ENCODE measurements around the gene SLC37A4.
"Not testable (repeated sequence)": the region's sequence is repeated elsewhere in the genome, so short reads cannot be mapped to it uniquely, and the experiment has no call there.

SLC37A4 gene

GRCh38 chr11:119030329-119031047 lies at the start of gene SLC37A4:
Gene SLC37A4 (minus strand): TSS chr11:119030877.
- peak; percentile 96 for DNase-seq

- DNase-seq, result no peak
Measured at GRCh38 chr11:119078675-119079420, 48.2 kb upstream of the SLC37A4 start.

GRCh38 chr11:119077839-119078238 lies 47.2 kb upstream of the SLC37A4 start:
- DNase-seq, result no peak

- DNase-seq, result peak; percentile 97
Measured at GRCh38 chr11:119067371-119068222, 36.9 kb upstream of the SLC37A4 start, which contains the start of gene VPS11. Gene VPS11 (plus strand): TSS chr11:119067818. CDS start chr11:119067824, 6 bp downstream.

GRCh38 chr11:119065369-119065768 lies 34.7 kb upstream of the SLC37A4 start:
- peak; percentile 28 for DNase-seq

- peak; percentile 71 for DNase-seq
Measured at GRCh38 chr11:119062779-119063178, 32.1 kb upstream of the SLC37A4 start.

- DNase-seq, result no peak
Measured at GRCh38 chr11:119061256-119061655, 30.6 kb upstream of the SLC37A4 start.

GRCh38 chr11:119059128-119059527 lies 28.5 kb upstream of the SLC37A4 start:
- not testable (repeated sequence) for DNase-seq

GRCh38 chr11:119057000-119057769 lies 26.5 kb upstream of the SLC37A4 start, which contains the start of gene HYOU1:
Gene HYOU1 (minus strand): TSS chr11:119057205. CDS start chr11:119056160, 1,045 bp downstream.
- peak; percentile 96 for DNase-seq

DNA sequence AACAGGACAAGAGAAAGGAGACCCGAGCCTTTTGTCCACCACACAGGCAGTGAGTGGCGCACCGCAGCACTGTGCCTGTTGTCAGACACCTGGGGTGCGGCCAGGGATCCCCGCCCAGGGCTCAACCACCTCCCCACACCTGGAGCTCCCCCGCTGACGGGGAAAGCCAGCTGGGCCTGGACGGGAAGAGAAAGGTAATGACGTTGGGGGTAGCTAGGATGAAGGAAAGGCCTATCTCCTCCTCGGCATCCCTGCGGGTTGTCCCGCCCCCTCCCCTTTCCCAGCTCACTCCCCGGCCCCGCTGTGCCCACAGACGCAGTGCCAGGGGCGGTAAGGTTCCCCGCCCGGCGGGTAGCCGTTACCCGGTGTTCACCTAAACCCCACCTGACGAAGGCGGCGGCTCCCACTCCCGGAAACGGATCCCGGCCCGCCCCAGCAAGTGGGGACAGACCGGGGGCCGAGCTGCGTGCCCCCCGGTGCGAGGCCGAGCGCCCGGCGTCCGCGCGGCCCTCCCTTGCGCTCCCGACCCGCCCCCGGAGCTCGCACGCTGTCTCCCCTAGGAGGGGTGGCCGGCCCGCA lies 25.8 kb upstream of the SLC37A4 start:
- no peak for DNase-seq

DNA sequence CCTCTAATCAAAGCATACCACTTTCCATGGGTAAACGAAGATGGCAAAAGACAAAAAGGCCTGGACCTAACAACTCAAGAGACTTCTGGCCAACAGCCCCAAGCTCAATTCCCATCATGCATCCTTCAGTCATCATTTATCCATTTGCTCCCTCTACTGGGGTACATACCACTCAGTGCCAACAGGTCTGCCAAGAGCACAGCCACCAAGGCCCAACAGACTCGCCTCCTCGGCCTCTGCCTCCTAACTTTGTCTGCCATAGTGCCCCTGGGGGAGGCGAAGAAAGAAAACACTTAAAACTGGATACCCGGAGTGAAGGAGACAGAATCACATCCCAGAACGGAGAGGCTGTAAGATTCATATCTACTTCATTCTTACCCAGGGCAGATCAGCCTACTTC lies 25.2 kb upstream of the SLC37A4 start:
- peak; percentile 44 for DNase-seq

DNA sequence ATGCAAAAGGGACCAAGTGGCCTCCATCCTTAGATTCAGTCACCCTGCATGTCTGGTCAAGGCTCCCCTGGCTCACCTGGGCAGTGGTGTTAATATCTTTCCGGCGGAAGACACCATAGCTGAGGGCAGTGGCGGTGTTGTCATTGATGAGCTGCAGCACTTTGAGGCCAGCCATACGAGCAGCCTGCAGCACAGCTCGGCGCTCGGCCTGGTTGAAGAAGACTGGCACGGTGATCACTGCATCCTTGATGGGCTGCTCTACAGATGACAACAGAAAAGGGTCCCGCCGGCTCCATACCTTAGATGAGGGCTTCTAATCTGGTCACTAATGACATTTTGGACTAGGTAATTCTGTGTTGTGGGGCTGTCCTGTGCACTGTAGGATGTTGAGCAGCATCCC lies 23.7 kb upstream of the SLC37A4 start:
- no peak for DNase-seq

DNA sequence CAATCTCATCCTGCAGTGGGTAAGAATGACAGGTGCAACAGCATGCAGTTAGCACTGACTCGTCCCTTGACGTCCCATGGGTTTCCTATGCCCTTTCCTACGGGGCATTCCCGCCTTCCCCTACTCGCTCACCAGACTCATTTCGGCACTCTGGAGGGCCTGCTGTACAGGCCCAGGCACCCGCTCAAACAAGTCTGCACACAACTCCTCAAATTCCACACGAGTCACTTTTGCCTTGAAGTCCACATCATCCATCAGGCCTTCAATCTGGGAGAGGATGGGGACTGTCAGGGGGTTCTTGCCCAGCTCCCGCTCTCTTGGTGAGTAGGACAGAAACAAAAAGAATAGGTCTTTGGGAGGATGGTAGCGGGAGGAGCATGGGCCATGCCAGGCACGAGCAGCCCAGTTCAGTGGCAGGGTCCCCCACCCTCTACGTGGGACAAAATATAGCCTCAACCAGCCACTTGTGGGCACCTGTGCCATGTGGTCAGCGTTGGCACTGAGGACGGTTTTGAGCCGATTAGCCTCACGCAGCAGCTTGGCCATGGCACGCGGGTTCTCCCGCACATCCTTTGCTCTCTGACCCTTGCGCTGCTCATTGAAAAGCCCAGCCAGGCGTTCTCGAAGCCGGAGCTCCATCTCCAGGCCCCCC lies 21.6 kb upstream of the SLC37A4 start:
- DNase-seq, result no peak

DNA sequence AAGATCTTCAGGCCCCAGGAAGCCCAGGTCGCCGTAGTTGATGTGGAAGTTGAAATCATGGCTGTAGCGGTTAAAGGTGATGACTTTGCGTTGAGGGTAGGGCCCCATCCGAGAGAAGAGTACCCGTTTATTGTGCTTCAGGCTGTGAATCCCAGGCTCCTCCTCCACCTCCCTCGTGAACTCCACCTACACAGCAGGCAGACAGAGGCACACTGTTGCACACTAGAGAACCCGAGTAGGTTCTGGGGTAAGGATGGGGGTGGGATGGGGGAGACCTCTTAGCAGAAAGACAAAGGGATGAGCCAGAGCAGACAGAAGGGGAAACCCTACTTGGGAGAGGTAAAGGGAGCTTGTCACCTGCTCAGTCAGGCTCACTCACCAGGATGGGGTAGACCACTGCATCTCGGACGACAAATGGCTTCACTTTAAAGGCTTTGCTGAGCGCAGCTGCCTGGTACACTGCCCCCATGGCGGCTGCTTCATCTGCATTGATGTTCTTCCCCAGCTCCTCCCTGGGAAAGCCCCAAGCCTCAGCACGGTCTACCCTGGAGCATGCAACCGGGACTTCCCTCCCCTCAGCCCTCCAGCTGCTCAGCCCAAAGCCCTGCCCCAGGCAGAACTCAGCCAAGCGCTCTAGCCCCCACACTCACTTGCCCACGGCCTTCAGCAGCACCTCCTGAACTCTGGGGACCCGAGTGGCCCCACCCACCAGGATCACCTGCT lies 20.9 kb upstream of the SLC37A4 start:
- no peak for DNase-seq

GRCh38 chr11:119049081-119049480 lies 18.4 kb upstream of the SLC37A4 start:
- no peak for DNase-seq

DNA sequence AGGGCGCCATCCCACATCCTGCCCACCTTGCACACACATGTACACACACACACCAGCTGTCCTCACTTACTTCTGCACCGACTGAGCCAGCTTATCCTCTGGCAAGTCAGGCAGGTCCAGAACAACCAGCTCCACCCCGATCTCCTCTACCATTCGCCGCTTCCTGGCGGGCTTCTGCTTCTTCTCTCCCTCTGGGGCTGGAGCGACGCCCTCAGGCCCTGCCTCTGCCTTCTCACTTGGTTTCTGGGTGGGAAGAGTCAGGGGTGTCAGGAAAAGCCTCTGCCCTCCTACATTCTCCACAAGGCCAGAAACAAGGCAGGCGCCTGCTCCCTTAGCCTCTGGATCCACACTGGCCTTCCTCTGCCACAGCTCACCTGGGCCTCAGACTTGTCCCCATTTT lies 18.0 kb upstream of the SLC37A4 start:
- DNase-seq, result no peak

DNA sequence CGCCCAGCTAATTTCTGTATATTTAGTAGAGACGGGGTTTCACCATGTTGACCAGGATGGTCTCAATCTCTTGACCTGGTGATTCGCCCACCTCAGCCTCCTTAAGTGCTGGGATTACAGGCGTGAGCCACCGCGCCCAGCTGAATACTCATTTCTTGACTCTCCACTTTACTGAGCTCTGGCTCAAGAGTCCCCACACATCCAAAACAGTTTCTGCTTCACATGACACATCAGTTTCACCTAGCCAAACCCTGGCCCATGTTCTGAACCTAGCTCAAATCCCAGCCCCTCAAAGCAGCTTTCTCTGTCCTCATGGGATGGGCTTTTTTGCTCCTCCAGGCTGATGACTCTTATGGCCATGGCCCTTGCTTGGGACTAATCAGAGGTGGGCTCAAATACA lies 16.5 kb upstream of the SLC37A4 start:
- DNase-seq, result no peak

DNA sequence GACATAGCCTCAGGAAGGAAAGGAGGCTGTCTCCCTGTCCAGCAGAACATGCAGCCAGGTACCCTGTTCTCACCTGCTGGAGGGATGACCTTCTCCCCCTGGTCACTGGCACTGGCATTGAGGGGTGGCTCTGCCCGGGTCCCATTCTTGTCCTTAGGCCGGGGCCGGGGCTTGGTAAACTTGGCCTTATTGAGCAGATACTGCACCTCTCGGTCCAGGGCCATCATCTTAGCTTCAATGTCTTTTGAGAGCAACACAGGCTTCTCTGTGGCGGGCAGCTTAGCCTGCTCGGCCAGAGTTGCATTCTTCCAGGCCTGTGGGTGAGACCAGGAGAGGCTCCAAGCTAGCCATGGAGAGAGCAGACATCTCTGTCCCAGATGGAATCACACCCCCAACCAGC lies 15.8 kb upstream of the SLC37A4 start:
- no peak for DNase-seq

DNA sequence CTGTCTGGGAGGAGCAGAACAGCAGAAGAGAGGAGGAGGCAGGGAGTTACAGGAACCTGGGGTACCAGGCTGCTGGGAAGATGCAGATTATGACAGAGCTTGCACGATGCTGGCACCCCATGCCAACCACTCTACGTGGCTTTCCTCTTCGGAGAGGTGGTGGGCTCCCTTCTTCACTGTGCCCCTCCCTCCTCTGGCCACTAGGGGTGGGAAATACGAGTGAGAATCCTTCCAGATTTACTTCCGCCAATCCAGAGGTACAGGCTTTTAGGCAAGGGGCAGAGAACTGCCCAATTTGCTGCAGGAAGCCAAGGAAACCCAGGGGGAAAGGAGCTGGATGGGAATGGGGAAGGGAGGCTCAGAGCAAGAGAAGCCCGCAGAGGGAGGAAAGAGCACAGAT lies 14.0 kb upstream of the SLC37A4 start:
- no peak for DNase-seq

DNA sequence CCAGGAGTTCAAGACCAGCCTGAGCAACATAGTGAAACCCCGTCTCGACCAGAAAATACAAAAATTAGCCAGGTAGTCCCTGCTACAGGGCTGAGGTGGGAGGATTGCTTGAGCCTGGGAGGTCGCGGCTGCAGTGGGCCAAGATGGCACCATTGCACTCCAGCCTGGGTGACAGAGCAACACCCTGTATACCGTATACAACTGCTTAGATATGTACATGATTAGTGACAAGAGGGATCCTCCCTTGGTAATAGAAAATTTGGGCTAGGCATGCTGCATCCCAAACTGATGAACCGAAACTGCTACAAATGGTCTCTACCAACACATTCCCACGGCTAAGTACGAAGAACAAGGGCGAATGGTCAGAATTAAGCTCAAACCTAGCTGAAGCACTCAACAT lies 12.2 kb upstream of the SLC37A4 start:
- DNase-seq, result no peak

All from HCEC 1CT (cell line).